CD4-positive, alpha-beta memory T cell (primary cell): Measurements from ENCODE around the gene GRK4. TPM values are rescaled to one million over a fixed set of nuclear protein-coding genes. Genes with fewer than 3 reads are reported as not detected.

Experiments
- CTCF ChIA-PET: fragments of 350-600 bp; sonication (Branson Sonifier 250); formaldehyde crosslinking; loops from one replicate; lab custom pipeline; 2021; ENCODE audit warnings: inconsistent platforms; ENCODE audit not compliant: partially characterized antibody; lab: Charles Lee
- POLR2A ChIA-PET: fragments of 350-600 bp; sonication (Branson Sonifier 250); formaldehyde crosslinking; loops from one replicate; lab custom pipeline; 2021; ENCODE audit not compliant: partially characterized antibody; lab: Charles Lee
- DNase-seq, 5 donors: peaks; one replicate each; pipeline versions ENCODE4 v3.0.0 to v3.0.0-alpha.2; 2020 to 2022; ENCODE audit warnings: mixed read lengths in 1 of 5
- H3K27ac ChIP-seq: one replicate; pipeline ENCODE4 v1.7.0; 2013; ENCODE audit warnings: low read depth, low read length
- H3K27me3 ChIP-seq: 2 replicates; pipeline ENCODE4 v1.7.0; 2013; ENCODE audit warnings: mild to moderate bottlenecking, low read length, moderate library complexity; ENCODE audit not compliant: insufficient read depth
- H3K36me3 ChIP-seq: 2 replicates; pipeline ENCODE4 v1.7.0; 2013; ENCODE audit warnings: mild to moderate bottlenecking, low read length, moderate library complexity; ENCODE audit not compliant: insufficient read depth
- H3K4me1 ChIP-seq: 2 replicates; pipeline ENCODE4 v1.7.0; 2013; ENCODE audit warnings: mild to moderate bottlenecking, low read length, moderate library complexity; ENCODE audit not compliant: insufficient read depth
- H3K4me3 ChIP-seq, 2 donors: one replicate each; pipeline ENCODE4 v1.7.0; 2013; ENCODE audit warnings: low read length in 2 of 2, mild to moderate bottlenecking in 1 of 2
- H3K9me3 ChIP-seq, 2 donors: one replicate each; pipeline ENCODE4 v1.7.0; 2013; ENCODE audit warnings: low read length in 2 of 2, control low read depth in 1 of 2; ENCODE audit not compliant: control insufficient read depth in 1 of 2
- H3K27ac Mint-ChIP-seq, 7 donors: one replicate each; pipeline ENCODE4 v1.8.0; 2020 to 2021; ENCODE audit warnings: mixed read lengths in 7 of 7, mild to moderate bottlenecking in 6 of 7, inconsistent platforms in 3 of 7, moderate library complexity in 3 of 7
- H3K27me3 Mint-ChIP-seq, 2 donors: one replicate each; pipeline ENCODE4 v1.8.0; 2020 to 2021; ENCODE audit warnings: mixed read lengths in 2 of 2
- H3K36me3 Mint-ChIP-seq, 2 donors: one replicate each; pipeline ENCODE4 v1.8.0; 2020 to 2021; ENCODE audit warnings: mixed read lengths in 2 of 2, inconsistent platforms in 1 of 2, mild to moderate bottlenecking in 1 of 2
- H3K4me1 Mint-ChIP-seq, 4 donors: one replicate each; pipeline ENCODE4 v1.8.0; 2020 to 2021; ENCODE audit warnings: mixed read lengths in 4 of 4, mild to moderate bottlenecking in 1 of 4
- H3K4me3 Mint-ChIP-seq, 8 donors: one replicate each; pipeline ENCODE4 v1.8.0; 2020 to 2021; ENCODE audit warnings: mixed read lengths in 8 of 8, mild to moderate bottlenecking in 7 of 8, moderate library complexity in 6 of 8, inconsistent platforms in 3 of 8
- H3K9me3 Mint-ChIP-seq, 8 donors: one replicate each; pipeline ENCODE4 v1.8.0; 2020 to 2021; ENCODE audit warnings: mixed read lengths in 8 of 8, mild to moderate bottlenecking in 5 of 8, inconsistent platforms in 3 of 8, moderate library complexity in 1 of 8
- intact Hi-C: fragments of 100-400 bp; cut with micrococcal nuclease; formaldehyde crosslinking; loops from one replicate; pipeline ENCODE4 v1.15.1; 2023
- polyA plus RNA-seq, 2 donors: library from polyadenylated mRNA; unstranded; fragments of 300-500 nt; fragmentation: Illumina TruSeq; gene quantifications; one replicate each; pipeline ENCODE4 v1.2.3, GENCODE V29; 2021
- total RNA-seq, 2 experiments: library from RNA; stranded (reverse); gene quantifications; one replicate each; pipeline ENCODE4 v1.2.3, GENCODE V29; 2021

The GRK4 gene
- total and polyA plus RNA-seq, 4 experiments from 2014 or later: 0.55 to 3.2 (median 2.3) TPM

DNA sequence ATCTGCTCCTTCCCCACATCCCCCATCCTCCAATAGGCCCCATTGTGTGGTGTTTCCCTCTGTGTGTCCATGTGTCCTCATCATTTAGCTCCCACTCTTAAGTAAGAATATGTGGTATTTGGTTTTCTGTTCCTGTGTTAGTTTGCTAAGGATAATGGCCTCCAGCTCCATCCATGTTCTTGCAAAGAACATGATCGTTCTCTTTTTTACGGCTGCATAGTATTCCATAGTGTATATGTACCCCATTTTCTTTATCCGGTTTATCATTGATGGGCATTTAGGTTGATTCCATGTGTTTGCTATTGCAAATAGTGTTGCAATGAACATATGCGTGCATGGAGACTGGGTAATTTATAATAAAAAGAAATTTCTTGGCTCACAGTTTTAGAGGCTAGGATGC is 31.5 kb downstream of the GRK4 start:
- no peak overlapping the region for H3K4me3 Mint-ChIP-seq

DNA sequence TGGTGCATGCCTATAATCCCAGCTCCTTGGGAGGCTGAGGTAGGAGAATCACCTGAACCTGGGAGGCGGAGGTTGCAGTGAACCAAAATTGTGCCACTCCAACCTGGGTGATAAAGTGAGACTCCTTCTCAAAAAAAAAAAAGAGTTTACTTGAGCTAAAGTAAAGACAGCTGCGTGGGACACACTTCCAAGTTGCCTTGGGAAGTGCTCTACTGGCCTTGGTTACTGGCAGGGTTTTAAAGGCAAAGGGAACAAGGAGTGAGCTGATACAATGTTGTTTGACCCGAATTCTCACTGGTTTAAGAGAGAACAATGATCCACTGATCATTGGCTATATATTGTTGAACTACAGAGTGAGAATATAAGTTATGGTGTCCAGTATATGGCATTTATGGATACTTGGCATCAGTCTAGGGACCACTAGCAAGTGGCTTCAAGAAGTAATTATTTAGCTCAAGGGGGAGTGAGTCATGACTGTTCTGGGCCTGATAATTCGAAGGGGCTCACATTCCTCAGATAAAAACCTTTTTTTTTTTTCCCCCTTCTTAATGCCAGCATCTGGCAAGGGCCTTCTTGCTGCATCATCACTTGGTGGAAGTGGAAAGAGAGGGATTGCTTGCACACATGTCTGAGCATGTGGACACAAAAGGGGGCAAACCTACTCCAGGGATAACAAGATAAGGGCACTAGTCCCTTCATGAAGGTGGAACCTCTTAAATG is 32.3 kb downstream of the GRK4 start:
- Histone ChIP-seq H3K4me1 (no peaks in the 10 kb centered on the region), H3K4me3 (no peak overlapping the region), H3K9me3 (no peaks in the 10 kb centered on the region), H3K27ac (no peak overlapping the region), H3K27me3 (no peaks in the 10 kb centered on the region), H3K36me3 (no peaks in the 10 kb centered on the region)
- POLR2A ChIA-PET: no interaction called here
- Mint-ChIP-seq H3K36me3 (no peaks in the 10 kb centered on the region), H3K27ac (peak overlapping the region in 1 of 7 donors; percentile 59), H3K27me3 (peaks cover 2% of the 10 kb centered on the region in 2 donors), H3K9me3 (no peaks in the 10 kb centered on the region), H3K4me1 (no peaks in the 10 kb centered on the region), H3K4me3 (no peak overlapping the region)
- no peak for DNase-seq
- intact Hi-C loops: no loop called here
- CTCF ChIA-PET: interaction anchor here (2.2 kb wide), 1 partner anchor 18 kb away, joined by 8 read pairs; no protein-coding TSS in a partner anchor

More for the DNA sequence above, 31.5 kb downstream of the GRK4 start:
- ChIA-PET POLR2A (no interaction called here), CTCF (interaction anchor here (2.2 kb wide), 1 partner anchor 17 kb away, joined by 8 read pairs; no protein-coding TSS in a partner anchor)
- intact Hi-C loops: no loop called here
- Histone ChIP-seq H3K4me3 (no peak overlapping the region), H3K36me3 (no peaks in the 10 kb centered on the region), H3K27me3 (no peaks in the 10 kb centered on the region), H3K27ac (no peak overlapping the region), H3K9me3 (no peaks in the 10 kb centered on the region), H3K4me1 (no peaks in the 10 kb centered on the region)
- Mint-ChIP-seq H3K36me3 (no peaks in the 10 kb centered on the region), H3K4me1 (no peaks in the 10 kb centered on the region), H3K27me3 (peaks cover 2% of the 10 kb centered on the region in 2 donors), H3K9me3 (no peaks in the 10 kb centered on the region), H3K27ac (no peak overlapping the region)
- DNase-seq: no peak

DNA sequence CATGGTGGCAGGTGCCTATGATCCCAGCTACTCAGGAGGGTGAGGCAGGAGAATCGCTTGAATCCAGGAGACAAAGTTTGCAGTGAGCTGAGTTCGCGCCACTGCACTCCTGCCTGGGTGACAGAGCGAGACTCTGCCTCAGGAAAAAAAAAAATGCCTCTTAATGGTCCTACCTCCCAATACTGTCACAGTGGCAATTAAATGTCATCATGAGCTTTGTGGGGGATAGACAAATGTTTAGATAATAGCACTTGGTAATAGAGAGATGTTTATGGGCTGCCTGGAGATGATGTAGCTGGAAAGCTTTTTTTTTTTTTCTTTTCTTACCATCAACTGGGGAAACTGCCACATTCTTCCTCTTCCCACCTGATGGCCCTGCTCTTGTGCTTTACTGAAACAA is 33.0 kb downstream of the GRK4 start:
- H3K4me3 Mint-ChIP-seq: no peak overlapping the region
- Histone ChIP-seq H3K4me3 (no peak overlapping the region), H3K36me3 (no peaks in the 10 kb centered on the region), H3K9me3 (no peaks in the 10 kb centered on the region), H3K27me3 (no peaks in the 10 kb centered on the region), H3K4me1 (no peaks in the 10 kb centered on the region), H3K27ac (no peak overlapping the region)
- no peaks in the 10 kb centered on the region for H3K36me3 Mint-ChIP-seq
- H3K4me1 Mint-ChIP-seq: no peaks in the 10 kb centered on the region
- peaks cover 2% of the 10 kb centered on the region in 2 donors for H3K27me3 Mint-ChIP-seq
- no peaks in the 10 kb centered on the region for H3K9me3 Mint-ChIP-seq
- DNase-seq: no peak
- intact Hi-C loops: no loop called here
- POLR2A ChIA-PET: no interaction called here
- CTCF ChIA-PET: no interaction called here
- H3K27ac Mint-ChIP-seq: no peak overlapping the region

DNA sequence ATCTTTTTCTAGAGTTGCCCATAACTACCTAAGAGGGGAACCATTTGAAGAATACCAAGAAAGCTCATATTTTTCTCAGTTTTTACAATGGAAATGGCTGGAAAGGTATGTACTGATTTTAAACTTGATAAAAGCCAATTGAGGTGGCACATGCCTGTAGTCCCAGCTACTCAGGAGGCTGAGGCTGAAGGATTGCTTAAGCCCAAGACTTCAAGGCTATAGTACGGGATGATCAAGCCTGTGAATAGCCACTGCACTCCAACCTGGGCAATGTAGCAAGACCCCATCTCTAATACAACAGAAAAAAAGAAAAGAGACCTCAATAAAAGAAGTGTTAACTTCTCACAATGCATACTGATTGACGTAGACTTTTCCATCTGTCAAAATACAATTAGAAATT is 44.4 kb downstream of the GRK4 start:
- intact Hi-C loops: no loop called here
- H3K27me3 ChIP-seq: no peaks in the 10 kb centered on the region
- ChIA-PET POLR2A (no interaction called here), CTCF (no interaction called here)
- no peaks in the 10 kb centered on the region for H3K4me1 ChIP-seq
- no peaks in the 10 kb centered on the region for H3K9me3 ChIP-seq
- Mint-ChIP-seq H3K4me1 (no peaks in the 10 kb centered on the region), H3K9me3 (no peaks in the 10 kb centered on the region), H3K27me3 (peaks cover 0 to 15% of the 10 kb centered on the region in 2 donors), H3K4me3 (no peak overlapping the region), H3K27ac (no peak overlapping the region), H3K36me3 (no peaks in the 10 kb centered on the region)
- no peak overlapping the region for H3K4me3 ChIP-seq
- no peak overlapping the region for H3K27ac ChIP-seq
- H3K36me3 ChIP-seq: no peaks in the 10 kb centered on the region
- no peak for DNase-seq

DNA sequence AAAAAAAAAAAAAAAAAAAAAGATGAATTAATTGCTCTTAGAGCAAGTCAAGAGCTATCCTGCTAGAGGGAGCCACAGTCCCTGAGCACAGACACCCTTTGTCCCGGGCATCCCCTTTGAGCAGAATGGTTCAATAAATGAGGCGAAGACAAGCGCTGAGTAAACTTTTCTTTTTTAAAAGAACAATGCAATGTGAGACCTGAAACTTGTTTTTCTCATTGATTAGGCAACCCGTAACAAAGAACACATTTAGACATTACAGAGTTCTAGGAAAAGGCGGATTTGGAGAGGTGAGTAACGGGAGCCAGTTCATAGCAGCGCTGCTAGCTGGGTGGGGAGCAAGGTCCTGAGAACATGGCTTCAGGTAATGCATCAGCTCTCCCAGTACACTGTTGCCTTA is 46.1 kb downstream of the GRK4 start:
- CTCF ChIA-PET: interaction anchor here (0.7 kb wide), 1 partner anchor 51 kb away, joined by 3 read pairs; no protein-coding TSS in a partner anchor
- no peak overlapping the region for H3K27ac ChIP-seq
- H3K27me3 ChIP-seq: no peaks in the 10 kb centered on the region
- peak in 3 of 5 donors; percentile 6 to 13 (median 7) for DNase-seq
- no peaks in the 10 kb centered on the region for H3K4me1 ChIP-seq
- H3K36me3 ChIP-seq: no peaks in the 10 kb centered on the region
- H3K4me3 Mint-ChIP-seq: no peak overlapping the region
- H3K9me3 Mint-ChIP-seq: no peaks in the 10 kb centered on the region
- intact Hi-C loops: no loop called here
- peak overlapping the region in 1 of 7 donors; percentile 55 for H3K27ac Mint-ChIP-seq
- H3K36me3 Mint-ChIP-seq: no peaks in the 10 kb centered on the region
- no peaks in the 10 kb centered on the region for H3K4me1 Mint-ChIP-seq
- no peaks in the 10 kb centered on the region for H3K9me3 ChIP-seq
- POLR2A ChIA-PET: interaction anchor here (0.6 kb wide), 1 partner anchor 1298 kb away, joined by 3 read pairs; no protein-coding TSS in a partner anchor
- H3K27me3 Mint-ChIP-seq: peaks cover 7 to 24% of the 10 kb centered on the region in 2 donors
- no peak overlapping the region for H3K4me3 ChIP-seq

DNA sequence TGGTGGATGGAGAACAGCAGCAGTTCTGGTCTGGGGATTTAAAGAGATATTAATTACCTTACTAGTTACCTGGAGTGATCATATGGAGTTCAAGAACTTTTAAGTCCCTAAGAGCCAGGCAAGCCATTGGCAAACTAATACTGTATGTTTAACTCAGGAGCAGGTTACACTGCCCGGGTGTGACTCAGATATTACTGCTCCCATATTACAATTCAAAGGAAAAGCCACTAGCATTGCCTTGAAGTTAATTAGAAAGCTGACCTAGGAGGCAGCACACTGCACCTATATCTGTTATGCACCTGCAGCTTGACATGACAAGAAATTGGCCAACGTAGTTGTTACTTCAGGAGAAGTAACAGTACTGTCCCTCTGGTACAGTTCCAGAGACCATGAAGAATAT is 47.2 kb downstream of the GRK4 start:
- no peak for DNase-seq
- Histone ChIP-seq H3K27ac (no peak overlapping the region), H3K27me3 (no peaks in the 10 kb centered on the region), H3K4me1 (no peaks in the 10 kb centered on the region), H3K4me3 (no peak overlapping the region), H3K9me3 (no peaks in the 10 kb centered on the region), H3K36me3 (no peaks in the 10 kb centered on the region)
- H3K4me1 Mint-ChIP-seq: no peaks in the 10 kb centered on the region
- intact Hi-C loops: no loop called here
- H3K4me3 Mint-ChIP-seq: no peak overlapping the region
- no peaks in the 10 kb centered on the region for H3K9me3 Mint-ChIP-seq
- H3K27ac Mint-ChIP-seq: no peak overlapping the region
- H3K36me3 Mint-ChIP-seq: no peaks in the 10 kb centered on the region
- peaks cover 7 to 28% of the 10 kb centered on the region in 2 donors for H3K27me3 Mint-ChIP-seq
- CTCF ChIA-PET: no interaction called here
- POLR2A ChIA-PET: no interaction called here

DNA sequence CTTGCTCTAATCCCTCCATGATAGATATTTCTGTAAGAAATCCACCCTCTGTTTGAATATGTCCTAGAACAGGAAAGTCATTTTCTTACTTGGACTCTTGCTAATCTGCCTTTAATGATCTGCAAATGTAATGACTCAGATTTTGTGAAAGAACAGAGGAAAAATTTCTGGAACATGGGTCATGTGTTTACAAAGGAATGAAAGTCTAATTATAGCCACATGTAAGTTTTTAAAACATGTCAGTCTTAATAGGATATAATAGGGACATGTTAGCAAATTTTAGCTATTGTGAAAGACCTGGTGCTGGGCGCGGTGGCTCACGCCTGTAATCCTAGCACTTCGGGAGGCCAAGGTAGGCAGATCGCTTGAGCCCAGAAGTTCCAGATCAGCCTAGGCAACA is 47.6 kb downstream of the GRK4 start:
- ChIA-PET POLR2A (no interaction called here), CTCF (no interaction called here)
- no peak overlapping the region for H3K27ac ChIP-seq
- Mint-ChIP-seq H3K4me3 (no peak overlapping the region), H3K27me3 (peaks cover 7 to 28% of the 10 kb centered on the region in 2 donors), H3K4me1 (no peaks in the 10 kb centered on the region), H3K9me3 (no peaks in the 10 kb centered on the region), H3K36me3 (no peaks in the 10 kb centered on the region), H3K27ac (no peak overlapping the region)
- intact Hi-C loops: no loop called here
- H3K36me3 ChIP-seq: no peaks in the 10 kb centered on the region
- no peaks in the 10 kb centered on the region for H3K9me3 ChIP-seq
- no peaks in the 10 kb centered on the region for H3K27me3 ChIP-seq
- DNase-seq: no peak
- H3K4me1 ChIP-seq: no peaks in the 10 kb centered on the region
- H3K4me3 ChIP-seq: no peak overlapping the region
